Activated T-helper 2 cell treated with anti-CD3 and anti-CD28 coated beads, Interferon-gamma antibody, Interleukin-2, Interleukin-4, amounts not matched to agents 10 μg/mL and 5 μg/mL and 100 μg/mL, durations not matched to agents 14 hours and 24 hours and 36 hours (primary cell): ENCODE results near the gene PSMG3. TPM values are rescaled to one million over a fixed set of nuclear protein-coding genes. Genes with fewer than 3 reads are reported as not detected.

ENCODE experiments used
- DNase-seq: peaks from one replicate; pipeline ENCODE4 v3.0.0; 2021; ENCODE audit warnings: low spot score
- H3K27ac Mint-ChIP-seq: one replicate; pipeline ENCODE4 v1.8.0; 2021; ENCODE audit warnings: mixed read lengths
- H3K27me3 Mint-ChIP-seq: one replicate; pipeline ENCODE4 v1.8.0; 2021; ENCODE audit warnings: low read depth, mixed read lengths
- H3K36me3 Mint-ChIP-seq: one replicate; pipeline ENCODE4 v1.8.0; 2021; ENCODE audit warnings: low read depth, mixed read lengths
- H3K4me1 Mint-ChIP-seq: one replicate; pipeline ENCODE4 v1.8.0; 2021; ENCODE audit warnings: low read depth, mixed read lengths
- H3K4me3 Mint-ChIP-seq: one replicate; pipeline ENCODE4 v1.8.0; 2021; ENCODE audit warnings: low read depth, mild to moderate bottlenecking, moderate library complexity, mixed read lengths
- H3K9me3 Mint-ChIP-seq: one replicate; pipeline ENCODE4 v1.8.0; 2021; ENCODE audit warnings: mixed read lengths
- intact Hi-C: fragments of 100-400 bp; cut with micrococcal nuclease; formaldehyde crosslinking; loops from one replicate; pipeline ENCODE4 v1.15.1; 2023
- total RNA-seq: library from RNA; stranded (reverse); gene quantifications from 2 replicates; pipeline ENCODE4 v1.2.3, GENCODE V29; 2022

Gene PSMG3
- total RNA-seq, 1 donor from 2014 or later = 44.5 TPM

GRCh38 chr7:1555813-1556543, 13.9 kb downstream of the PSMG3 start, which contains the start of gene TMEM184A:
Gene TMEM184A, minus strand, starts transcription at chr7:1556205. Its CDS starts 721 bp downstream, at chr7:1555484.
- H3K27ac Mint-ChIP-seq = no peak within 1 kb of the TSS
- H3K9me3 Mint-ChIP-seq = no peaks in the 10 kb centered on the region
- intact Hi-C loops = no loop called here
- no peak within 1 kb of the TSS for H3K4me3 Mint-ChIP-seq
- DNase-seq = no peak
- no peaks in the 10 kb centered on the region for H3K27me3 Mint-ChIP-seq
- no peaks in the 10 kb centered on the region for H3K4me1 Mint-ChIP-seq
- no peaks in the 10 kb centered on the region for H3K36me3 Mint-ChIP-seq

GRCh38 chr7:1555046-1555812, 14.6 kb downstream of the PSMG3 start:
- no peak for DNase-seq
- Mint-ChIP-seq H3K27ac (no peak overlapping the region), H3K9me3 (no peaks in the 10 kb centered on the region), H3K4me1 (no peaks in the 10 kb centered on the region), H3K4me3 (no peak overlapping the region), H3K27me3 (no peaks in the 10 kb centered on the region), H3K36me3 (no peaks in the 10 kb centered on the region)
- intact Hi-C loops = no loop called here

GRCh38 chr7:1554333-1555045, 15.3 kb downstream of the PSMG3 start:
- Mint-ChIP-seq H3K4me3 (no peak overlapping the region), H3K27me3 (no peaks in the 10 kb centered on the region), H3K36me3 (no peaks in the 10 kb centered on the region), H3K9me3 (no peaks in the 10 kb centered on the region), H3K4me1 (no peaks in the 10 kb centered on the region), H3K27ac (no peak overlapping the region)
- no peak for DNase-seq
- intact Hi-C loops = no loop called here

- no peaks in the 10 kb centered on the region for H3K4me1 Mint-ChIP-seq
- H3K27me3 Mint-ChIP-seq = no peaks in the 10 kb centered on the region
- no peaks in the 10 kb centered on the region for H3K36me3 Mint-ChIP-seq
- intact Hi-C loops = no loop called here
- no peak overlapping the region for H3K27ac Mint-ChIP-seq
- no peaks in the 10 kb centered on the region for H3K9me3 Mint-ChIP-seq
- DNase-seq = no peak
- no peak overlapping the region for H3K4me3 Mint-ChIP-seq
Measured at GRCh38 chr7:1553512-1554210, 16.2 kb downstream of the PSMG3 start.

GRCh38 chr7:1552200-1552599, 17.6 kb downstream of the PSMG3 start:
- intact Hi-C loops = no loop called here
- no peaks in the 10 kb centered on the region for H3K4me1 Mint-ChIP-seq

DNA sequence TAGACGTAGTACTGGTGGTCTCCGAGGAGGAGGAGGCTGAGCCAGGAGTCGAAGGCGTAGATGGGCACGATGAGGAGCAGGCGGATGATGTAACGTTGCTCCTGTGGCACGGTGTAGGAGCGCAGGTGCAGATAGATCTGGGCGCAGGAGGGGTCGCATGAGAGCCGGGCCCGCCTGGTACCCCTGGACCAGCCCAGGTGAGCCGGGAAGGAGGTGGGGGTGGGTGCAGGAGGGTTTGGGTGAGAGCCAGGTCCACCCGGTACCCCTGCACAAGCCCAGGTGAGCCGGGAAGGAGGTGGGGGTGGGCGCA, 19.0 kb downstream of the PSMG3 start:
- Mint-ChIP-seq H3K27me3 (no peaks in the 10 kb centered on the region), H3K27ac (no peak overlapping the region), H3K4me1 (no peaks in the 10 kb centered on the region), H3K4me3 (no peak overlapping the region), H3K9me3 (no peaks in the 10 kb centered on the region), H3K36me3 (no peaks in the 10 kb centered on the region)
- intact Hi-C loops = no loop called here
- DNase-seq = no peak

More at GRCh38 chr7:1552200-1552599, 17.6 kb downstream of the PSMG3 start:
- no peaks in the 10 kb centered on the region for H3K27me3 Mint-ChIP-seq
- no peak overlapping the region for H3K27ac Mint-ChIP-seq
- no peak overlapping the region for H3K4me3 Mint-ChIP-seq
- H3K36me3 Mint-ChIP-seq = no peaks in the 10 kb centered on the region
- no peak for DNase-seq
- H3K9me3 Mint-ChIP-seq = no peaks in the 10 kb centered on the region

- intact Hi-C loops = no loop called here
- Mint-ChIP-seq H3K4me1 (no peaks in the 10 kb centered on the region), H3K27ac (no peak overlapping the region), H3K4me3 (no peak overlapping the region), H3K36me3 (no peaks in the 10 kb centered on the region), H3K9me3 (no peaks in the 10 kb centered on the region), H3K27me3 (no peaks in the 10 kb centered on the region)
- no peak for DNase-seq
Measured at GRCh38 chr7:1550005-1550845, 19.6 kb downstream of the PSMG3 start.

DNA sequence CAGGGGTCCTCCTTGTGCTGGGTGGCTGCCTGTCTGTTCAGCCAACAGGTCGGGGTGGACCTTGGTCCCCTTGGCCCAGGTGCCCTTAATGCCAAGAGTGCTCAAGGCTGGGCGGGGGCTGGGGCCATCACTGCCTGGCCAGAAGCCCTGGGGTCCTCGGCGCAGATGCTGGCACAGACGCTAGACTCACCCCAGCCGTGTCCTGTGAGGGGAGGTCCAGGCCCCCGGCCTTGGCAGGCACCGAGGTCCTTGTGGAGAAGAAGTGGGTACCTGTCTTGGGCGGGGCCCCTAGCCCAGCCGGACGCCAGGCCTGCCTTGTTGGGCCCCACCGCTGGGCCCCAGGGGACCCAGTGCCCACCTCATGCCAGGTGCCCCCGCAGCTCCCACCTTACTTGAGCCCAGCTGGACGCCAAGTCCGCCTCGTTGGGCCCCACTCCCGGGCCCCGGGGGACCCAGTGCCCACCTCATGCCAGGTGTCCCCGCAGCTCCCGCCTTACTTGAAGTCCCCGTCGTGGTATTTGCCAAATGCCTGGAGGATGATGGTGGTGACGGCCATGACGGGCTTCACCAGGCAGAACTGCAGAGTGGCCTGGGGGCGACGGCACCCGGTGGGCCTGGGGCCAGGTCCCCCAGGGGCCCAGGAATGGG, 20.4 kb downstream of the PSMG3 start:
- no peaks in the 10 kb centered on the region for H3K36me3 Mint-ChIP-seq

DNA sequence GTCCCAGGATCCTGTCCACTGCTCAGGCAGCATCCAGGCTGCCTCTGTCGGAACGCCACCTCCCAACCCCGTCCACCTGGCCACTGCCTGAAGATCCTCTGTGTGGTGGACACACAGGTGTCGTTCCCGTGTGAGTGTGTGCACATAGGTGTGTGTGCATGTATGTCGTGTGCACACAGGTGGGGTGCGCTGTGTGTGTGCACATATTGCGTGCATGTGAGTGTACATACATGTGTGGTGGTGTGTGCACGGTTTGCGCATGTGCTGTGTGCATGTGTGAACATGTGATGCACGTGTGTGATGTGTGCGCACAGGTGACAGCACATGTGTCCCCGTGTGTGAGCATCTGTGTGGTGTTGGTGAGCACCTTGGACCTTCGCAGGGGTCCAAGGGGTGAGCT, 20.9 kb downstream of the PSMG3 start:
- Mint-ChIP-seq H3K27me3 (no peaks in the 10 kb centered on the region), H3K27ac (no peak overlapping the region), H3K36me3 (no peaks in the 10 kb centered on the region), H3K4me3 (no peak overlapping the region), H3K9me3 (no peaks in the 10 kb centered on the region), H3K4me1 (no peaks in the 10 kb centered on the region)
- DNase-seq = no peak
- intact Hi-C loops = no loop called here

More for the DNA sequence above, 20.4 kb downstream of the PSMG3 start:
- intact Hi-C loops = no loop called here
- H3K9me3 Mint-ChIP-seq = no peaks in the 10 kb centered on the region
- no peaks in the 10 kb centered on the region for H3K4me1 Mint-ChIP-seq
- H3K4me3 Mint-ChIP-seq = no peak overlapping the region
- no peak for DNase-seq
- no peak overlapping the region for H3K27ac Mint-ChIP-seq
- H3K27me3 Mint-ChIP-seq = no peaks in the 10 kb centered on the region

GRCh38 chr7:1548438-1548831, 21.4 kb downstream of the PSMG3 start:
- no peaks in the 10 kb centered on the region for H3K4me1 Mint-ChIP-seq
- H3K9me3 Mint-ChIP-seq = no peaks in the 10 kb centered on the region
- no peak for DNase-seq
- intact Hi-C loops = no loop called here
- no peak overlapping the region for H3K4me3 Mint-ChIP-seq
- no peaks in the 10 kb centered on the region for H3K27me3 Mint-ChIP-seq
- H3K36me3 Mint-ChIP-seq = no peaks in the 10 kb centered on the region
- H3K27ac Mint-ChIP-seq = no peak overlapping the region

- intact Hi-C loops = no loop called here
- Mint-ChIP-seq H3K36me3 (no peaks in the 10 kb centered on the region), H3K9me3 (no peaks in the 10 kb centered on the region), H3K4me3 (no peak overlapping the region), H3K4me1 (no peaks in the 10 kb centered on the region), H3K27ac (no peak overlapping the region), H3K27me3 (no peaks in the 10 kb centered on the region)
- no peak for DNase-seq
Measured at GRCh38 chr7:1547777-1548437, 21.9 kb downstream of the PSMG3 start.
